ENCODE data around the gene SLC43A2. TPM values are rescaled to one million over a fixed set of nuclear protein-coding genes. Genes with fewer than 3 reads are reported as not detected.

Gene SLC43A2
- total RNA-seq, 1 experiment from 2014 or later: 12.9 TPM

DNA sequence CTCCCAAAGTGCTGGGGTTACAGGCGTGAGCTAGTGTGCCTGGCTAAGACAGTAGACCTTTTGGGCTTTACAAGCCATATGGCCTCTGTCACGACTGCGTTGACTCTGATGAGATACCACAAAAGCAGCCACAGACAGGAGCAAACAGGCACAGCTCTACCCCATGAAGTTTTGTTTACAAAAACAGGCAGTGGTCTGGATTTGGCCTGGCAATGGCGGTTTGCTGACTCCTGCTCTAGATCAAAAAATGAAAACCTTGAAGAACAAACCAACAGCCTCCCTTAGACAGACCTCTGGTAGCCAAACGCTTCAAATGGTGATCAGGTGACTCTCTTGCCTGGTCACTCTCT lies 20.7 kb downstream of the SLC43A2 start:
- Histone ChIP-seq H3T11ph (ENCODE audit: low read length) (no peak overlapping the region), H3K9me3 (ENCODE audit: control insufficient read depth, low read depth, low read length) (no peaks in the 10 kb centered on the region), H4K91ac (ENCODE audit: insufficient read length, low read depth, low read length) (no peak overlapping the region), H3K18ac (ENCODE audit: insufficient read length, low read depth, low read length) (no peak overlapping the region), H2AK5ac (ENCODE audit: insufficient read length, low read length) (no peak overlapping the region), H3K23ac (ENCODE audit: insufficient read length, low read depth, low read length) (no peak overlapping the region), H2BK20ac (ENCODE audit: low read depth, low read length, poor library complexity, severe bottlenecking) (no peak overlapping the region), H4K5ac (ENCODE audit: insufficient read length, low read depth, low read length) (no peak overlapping the region), H2BK120ac (ENCODE audit: low read depth, low read length, poor library complexity, severe bottlenecking) (no peak overlapping the region), H4K8ac (replicated peaks; ENCODE audit: insufficient read length, low read depth, low read length) (no peak overlapping the region), H2AFZ (ENCODE audit: low read length) (no peak overlapping the region), H2BK12ac (ENCODE audit: insufficient read length, low read depth, low read length) (no peak overlapping the region), H3K79me2 (ENCODE audit: insufficient read depth, low read length) (no peaks in the 10 kb centered on the region), H4K20me1 (ENCODE audit: control insufficient read depth, insufficient read depth, insufficient read length) (no peaks in the 10 kb centered on the region), H3K27ac (ENCODE audit: insufficient read length, low read depth, low read length) (no peak overlapping the region), H3K56ac (ENCODE audit: insufficient read length, low read depth, low read length) (no peak overlapping the region), H3K79me1 (ENCODE audit: insufficient read depth, low read depth, low read length, poor library complexity, severe bottlenecking) (no peaks in the 10 kb centered on the region), H3K23me2 (ENCODE audit: insufficient read length, low read depth, low read length, poor library complexity, severe bottlenecking) (no peaks in the 10 kb centered on the region), H3K27me3 (ENCODE audit: insufficient read depth, low read length) (no peaks in the 10 kb centered on the region), H3K4me1 (ENCODE audit: insufficient read depth, low read length) (peaks cover 5% of the 10 kb centered on the region; the same call in 1 of the 2 replicates), H3K4ac (ENCODE audit: low read depth, low read length) (no peak overlapping the region), H3K14ac (ENCODE audit: insufficient read depth, low read length) (no peak overlapping the region), H2BK5ac (ENCODE audit: insufficient read length, low read length) (no peak overlapping the region), H3K4me2 (ENCODE audit: insufficient read depth, insufficient read length, low read length) (no peak overlapping the region), H3K9ac (ENCODE audit: extremely low read depth, insufficient read length, low read length) (no peak overlapping the region), H2BK15ac (ENCODE audit: low read depth, low read length) (no peak overlapping the region)
- Mint-ChIP-seq H3K4me3 (no peak overlapping the region; a peak in 1 of 5 replicates), H3K27ac (peak overlapping the region in 1 of 3 experiments; percentile 27; a peak in 1 of 7 replicates), H3K27me3 (ENCODE audit: low read depth) (no peaks in the 10 kb centered on the region), H3K36me3 (ENCODE audit: insufficient read depth in 1 of 3, low read depth in 3 of 3) (peaks cover 1 to 2% (median 2%) of the 10 kb centered on the region in 3 experiments; a peak in 3 of 7 replicates), H3K4me1 (peaks cover 5 to 12% of the 10 kb centered on the region in 2 experiments), H3K9me3 (no peaks in the 10 kb centered on the region)
- TF ChIP-seq, protein P1, sequence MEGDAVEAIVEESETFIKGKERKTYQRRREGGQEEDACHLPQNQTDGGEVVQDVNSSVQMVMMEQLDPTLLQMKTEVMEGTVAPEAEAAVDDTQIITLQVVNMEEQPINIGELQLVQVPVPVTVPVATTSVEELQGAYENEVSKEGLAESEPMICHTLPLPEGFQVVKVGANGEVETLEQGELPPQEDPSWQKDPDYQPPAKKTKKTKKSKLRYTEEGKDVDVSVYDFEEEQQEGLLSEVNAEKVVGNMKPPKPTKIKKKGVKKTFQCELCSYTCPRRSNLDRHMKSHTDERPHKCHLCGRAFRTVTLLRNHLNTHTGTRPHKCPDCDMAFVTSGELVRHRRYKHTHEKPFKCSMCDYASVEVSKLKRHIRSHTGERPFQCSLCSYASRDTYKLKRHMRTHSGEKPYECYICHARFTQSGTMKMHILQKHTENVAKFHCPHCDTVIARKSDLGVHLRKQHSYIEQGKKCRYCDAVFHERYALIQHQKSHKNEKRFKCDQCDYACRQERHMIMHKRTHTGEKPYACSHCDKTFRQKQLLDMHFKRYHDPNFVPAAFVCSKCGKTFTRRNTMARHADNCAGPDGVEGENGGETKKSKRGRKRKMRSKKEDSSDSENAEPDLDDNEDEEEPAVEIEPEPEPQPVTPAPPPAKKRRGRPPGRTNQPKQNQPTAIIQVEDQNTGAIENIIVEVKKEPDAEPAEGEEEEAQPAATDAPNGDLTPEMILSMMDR (conservative IDR thresholded peaks at IDR 0.05): no peak
- WGBS (ENCODE audit: extremely low coverage, insufficient read length, low lambda C conversion rate): no CpG with 5 or more reads among the region's 5 CpGs
- no peak for DNase-seq

Data from H9 (cell line).